Dendritic cell treated with granulocyte-macrophage colony-stimulating factor and Interleukin-4, amounts not matched to agents 40 ng/mL and 50 ng/mL, for 4 days (primary cell): ENCODE measurements around the gene F12.

Experiments used
- H3K27ac Mint-ChIP-seq: one replicate; pipeline ENCODE4 v1.8.0; 2022; ENCODE audit warnings: mild to moderate bottlenecking, mixed read lengths
- H3K27me3 Mint-ChIP-seq: one replicate; pipeline ENCODE4 v1.8.0; 2022; ENCODE audit warnings: mild to moderate bottlenecking, mixed read lengths
- H3K36me3 Mint-ChIP-seq: one replicate; pipeline ENCODE4 v1.8.0; 2022; ENCODE audit warnings: low read depth, mixed read lengths
- H3K4me1 Mint-ChIP-seq: one replicate; pipeline ENCODE4 v1.8.0; 2022; ENCODE audit warnings: low read depth, mixed read lengths
- H3K4me3 Mint-ChIP-seq: one replicate; pipeline ENCODE4 v1.8.0; 2022; ENCODE audit warnings: mild to moderate bottlenecking, moderate library complexity, mixed read lengths
- H3K9me3 Mint-ChIP-seq: one replicate; pipeline ENCODE4 v1.8.0; 2022; ENCODE audit warnings: mixed read lengths
- intact Hi-C: fragments of 100-400 bp; cut with micrococcal nuclease; formaldehyde crosslinking; loops from one replicate; pipeline ENCODE4 v1.15.0; 2022

The F12 gene

GRCh38 chr5:177450667-177451424 lies 41.5 kb upstream of the F12 start:
- Mint-ChIP-seq H3K4me3 (no peak overlapping the region), H3K27ac (no peak overlapping the region), H3K27me3 (peaks cover 76% of the 10 kb centered on the region), H3K36me3 (no peaks in the 10 kb centered on the region), H3K4me1 (peaks cover 32% of the 10 kb centered on the region), H3K9me3 (no peaks in the 10 kb centered on the region)
- intact Hi-C loops = no loop called here

- H3K9me3 Mint-ChIP-seq = no peaks in the 10 kb centered on the region
- intact Hi-C loops = no loop called here
- no peaks in the 10 kb centered on the region for H3K36me3 Mint-ChIP-seq
- peaks cover 46% of the 10 kb centered on the region for H3K4me1 Mint-ChIP-seq
- peaks cover 73% of the 10 kb centered on the region for H3K27me3 Mint-ChIP-seq
- no peak overlapping the region for H3K27ac Mint-ChIP-seq
- H3K4me3 Mint-ChIP-seq = no peak overlapping the region
Observed at GRCh38 chr5:177449140-177450061, 40.0 kb upstream of the F12 start.

GRCh38 chr5:177448244-177448950 lies 39.0 kb upstream of the F12 start:
- no peaks in the 10 kb centered on the region for H3K9me3 Mint-ChIP-seq
- H3K4me1 Mint-ChIP-seq = peaks cover 48% of the 10 kb centered on the region
- H3K36me3 Mint-ChIP-seq = peaks cover 6% of the 10 kb centered on the region

GRCh38 chr5:177447611-177448243 lies 38.4 kb upstream of the F12 start:
- H3K27ac Mint-ChIP-seq = no peak overlapping the region
- H3K4me3 Mint-ChIP-seq = no peak overlapping the region
- intact Hi-C loops = no loop called here
- peaks cover 50% of the 10 kb centered on the region for H3K4me1 Mint-ChIP-seq
- peaks cover 13% of the 10 kb centered on the region for H3K36me3 Mint-ChIP-seq
- peaks cover 58% of the 10 kb centered on the region for H3K27me3 Mint-ChIP-seq
- no peaks in the 10 kb centered on the region for H3K9me3 Mint-ChIP-seq

More at GRCh38 chr5:177448244-177448950, 39.0 kb upstream of the F12 start:
- intact Hi-C loops = no loop called here
- H3K4me3 Mint-ChIP-seq = no peak overlapping the region
- H3K27ac Mint-ChIP-seq = no peak overlapping the region
- H3K27me3 Mint-ChIP-seq = peaks cover 65% of the 10 kb centered on the region

- H3K27ac Mint-ChIP-seq = no peak overlapping the region
- peaks cover 53% of the 10 kb centered on the region for H3K27me3 Mint-ChIP-seq
- intact Hi-C loops = no loop called here
- peaks cover 56% of the 10 kb centered on the region for H3K4me1 Mint-ChIP-seq
- peaks cover 19% of the 10 kb centered on the region for H3K36me3 Mint-ChIP-seq
- no peak overlapping the region for H3K4me3 Mint-ChIP-seq
- H3K9me3 Mint-ChIP-seq = no peaks in the 10 kb centered on the region
Observed at GRCh38 chr5:177447066-177447610, 37.8 kb upstream of the F12 start.

GRCh38 chr5:177446200-177447065 lies 37.1 kb upstream of the F12 start, which contains the start of gene PRR7:
Gene PRR7, plus strand, starts transcription at chr5:177446814. Its CDS starts 8,254 bp downstream, at chr5:177455068.
- peak within 1 kb of the TSS; percentile 61 for H3K4me3 Mint-ChIP-seq
- no peaks in the 10 kb centered on the region for H3K9me3 Mint-ChIP-seq
- peaks cover 56% of the 10 kb centered on the region for H3K4me1 Mint-ChIP-seq
- H3K27me3 Mint-ChIP-seq = peaks cover 48% of the 10 kb centered on the region
- no peak within 1 kb of the TSS for H3K27ac Mint-ChIP-seq
- intact Hi-C loops = no loop called here
- H3K36me3 Mint-ChIP-seq = peaks cover 26% of the 10 kb centered on the region

- Mint-ChIP-seq H3K27ac (no peak overlapping the region), H3K9me3 (no peaks in the 10 kb centered on the region), H3K27me3 (peaks cover 45% of the 10 kb centered on the region), H3K4me3 (peak overlapping the region; percentile 22), H3K4me1 (peaks cover 56% of the 10 kb centered on the region), H3K36me3 (peaks cover 32% of the 10 kb centered on the region)
- intact Hi-C loops = no loop called here
Observed at GRCh38 chr5:177445917-177446199, 36.5 kb upstream of the F12 start.

- Mint-ChIP-seq H3K9me3 (no peaks in the 10 kb centered on the region), H3K4me3 (no peak overlapping the region), H3K4me1 (peaks cover 56% of the 10 kb centered on the region), H3K27ac (no peak overlapping the region), H3K36me3 (peaks cover 38% of the 10 kb centered on the region), H3K27me3 (peaks cover 39% of the 10 kb centered on the region)
- intact Hi-C loops = no loop called here
Observed at GRCh38 chr5:177445052-177445916, 35.9 kb upstream of the F12 start.

- intact Hi-C loops = no loop called here
- H3K36me3 Mint-ChIP-seq = peaks cover 47% of the 10 kb centered on the region
- H3K4me3 Mint-ChIP-seq = no peak overlapping the region
- H3K27ac Mint-ChIP-seq = no peak overlapping the region
- H3K9me3 Mint-ChIP-seq = no peaks in the 10 kb centered on the region
- peaks cover 61% of the 10 kb centered on the region for H3K4me1 Mint-ChIP-seq
- peaks cover 30% of the 10 kb centered on the region for H3K27me3 Mint-ChIP-seq
Observed at GRCh38 chr5:177444106-177445051, 35.0 kb upstream of the F12 start.

- Mint-ChIP-seq H3K36me3 (peaks cover 57% of the 10 kb centered on the region), H3K9me3 (no peaks in the 10 kb centered on the region), H3K4me1 (peaks cover 60% of the 10 kb centered on the region), H3K4me3 (no peak overlapping the region), H3K27ac (no peak overlapping the region), H3K27me3 (peaks cover 21% of the 10 kb centered on the region)
- intact Hi-C loops = no loop called here
Observed at GRCh38 chr5:177443144-177443983, 34.0 kb upstream of the F12 start.
